ENCODE results near the gene NRGN.

Gene NRGN

GRCh38 chr11:124742555-124742954 is 2.8 kb downstream of the NRGN start:
- no peak for DNase-seq

- no peak for DNase-seq
These were observed 3.3 kb downstream of the NRGN start for GRCh38 chr11:124743050-124743449.

- no peak for DNase-seq
These were observed 5.6 kb downstream of the NRGN start for GRCh38 chr11:124745270-124745834.

- peak; percentile 33 to 41 for DNase-seq
These were observed 6.3 kb downstream of the NRGN start for GRCh38 chr11:124745835-124746620.

- peak; percentile 79 to 86 for DNase-seq
These were observed 7.0 kb downstream of the NRGN start for GRCh38 chr11:124746621-124747243.

- DNase-seq: no peak
These were observed 7.8 kb downstream of the NRGN start for GRCh38 chr11:124747406-124748099.

GRCh38 chr11:124748100-124748418 is 8.3 kb downstream of the NRGN start:
- no peak for DNase-seq

GRCh38 chr11:124748481-124749343 is 9.0 kb downstream of the NRGN start:
- DNase-seq: no peak

GRCh38 chr11:124749912-124750311 is 10.2 kb downstream of the NRGN start:
- DNase-seq: no peak

GRCh38 chr11:124751391-124751740 is 11.6 kb downstream of the NRGN start:
- DNase-seq: no peak

- DNase-seq: no peak
These were observed 12.2 kb downstream of the NRGN start, which contains the start of gene VSIG2 for GRCh38 chr11:124751741-124752470. Gene VSIG2, minus strand, starts transcription at chr11:124752255. Its CDS starts 118 bp downstream, at chr11:124752137.

- no peak for DNase-seq
These were observed 12.8 kb downstream of the NRGN start for GRCh38 chr11:124752471-124753102.

- no peak for DNase-seq
These were observed 13.5 kb downstream of the NRGN start for GRCh38 chr11:124753205-124753604.

GRCh38 chr11:124753624-124754023 is 13.9 kb downstream of the NRGN start:
- no peak for DNase-seq

- DNase-seq: no peak
These were observed 14.6 kb downstream of the NRGN start for GRCh38 chr11:124754309-124754708.

- DNase-seq: no peak
These were observed 15.0 kb downstream of the NRGN start for GRCh38 chr11:124754710-124755109.

- no peak for DNase-seq
These were observed 16.5 kb downstream of the NRGN start for GRCh38 chr11:124756033-124756752.

GRCh38 chr11:124756753-124757227 is 17.0 kb downstream of the NRGN start:
- no peak for DNase-seq

GRCh38 chr11:124757320-124757719 is 17.6 kb downstream of the NRGN start:
- no peak for DNase-seq
